H4 (cell line): ENCODE results near the gene CTSA. TPM values are rescaled to one million over a fixed set of nuclear protein-coding genes. Genes with fewer than 3 reads are reported as not detected.
"Not testable (repeated sequence)": the region's sequence is repeated elsewhere in the genome, so short reads cannot be mapped to it uniquely, and the experiment has no call there.

ENCODE experiments used
- DNase-seq: peaks from one replicate; pipeline ENCODE4 v3.0.0-alpha.2; 2015; ENCODE audit warnings: low spot score
- total RNA-seq: library from RNA; depleted of rRNA; stranded (reverse); fragments of >200 nt; shearing (Covaris generic); gene quantifications from 2 replicates; pipeline ENCODE4 v1.2.3, GENCODE V29; 2014

CTSA gene
- total RNA-seq, 1 experiment from 2014 or later, result 150 TPM

DNA sequence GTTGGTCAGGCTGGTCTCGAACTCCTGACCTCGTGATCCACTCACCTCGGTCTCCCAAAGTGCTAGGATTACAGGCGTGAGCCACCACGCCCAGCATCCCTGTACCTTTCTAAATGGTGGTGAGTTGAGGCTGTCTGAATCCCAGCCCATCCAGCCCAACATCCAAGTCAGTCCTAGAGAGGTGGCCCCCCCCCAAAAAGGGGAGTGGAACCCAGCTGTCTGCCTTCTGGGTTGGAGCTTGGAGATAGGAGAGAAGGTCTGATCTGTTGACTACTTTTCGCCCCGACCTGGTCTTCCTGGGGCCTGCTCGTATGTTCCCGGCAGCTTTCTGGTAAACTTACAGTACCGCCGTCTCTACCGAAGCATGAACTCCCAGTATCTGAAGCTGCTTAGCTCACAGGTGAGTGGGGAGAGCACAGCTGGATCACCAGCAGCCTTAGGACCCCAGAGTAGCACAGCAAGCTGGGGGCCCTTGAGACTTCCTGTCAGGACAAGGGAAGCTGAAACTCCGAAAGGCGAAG lies 5.6 kb downstream of the CTSA start:
- no peak for DNase-seq

DNA sequence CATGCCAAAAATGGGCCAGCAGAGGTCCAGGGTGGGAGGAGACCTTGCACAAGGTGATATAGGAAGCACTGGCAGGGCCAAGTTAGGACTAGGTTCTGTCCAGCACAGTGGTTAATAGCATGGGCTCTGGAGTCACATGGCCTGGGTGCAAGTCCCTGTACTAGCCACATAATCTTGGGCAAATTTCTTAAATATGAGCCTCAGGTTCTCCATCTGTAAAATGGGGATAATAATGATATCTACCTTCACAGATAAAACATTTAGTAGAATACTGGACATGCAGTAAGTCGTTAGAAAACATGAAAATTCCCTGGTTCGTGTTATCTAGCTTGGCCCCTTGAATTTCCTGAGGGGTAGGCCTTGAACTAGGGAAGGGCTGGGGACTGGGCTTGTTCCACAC lies 6.2 kb downstream of the CTSA start:
- DNase-seq, result no peak

DNA sequence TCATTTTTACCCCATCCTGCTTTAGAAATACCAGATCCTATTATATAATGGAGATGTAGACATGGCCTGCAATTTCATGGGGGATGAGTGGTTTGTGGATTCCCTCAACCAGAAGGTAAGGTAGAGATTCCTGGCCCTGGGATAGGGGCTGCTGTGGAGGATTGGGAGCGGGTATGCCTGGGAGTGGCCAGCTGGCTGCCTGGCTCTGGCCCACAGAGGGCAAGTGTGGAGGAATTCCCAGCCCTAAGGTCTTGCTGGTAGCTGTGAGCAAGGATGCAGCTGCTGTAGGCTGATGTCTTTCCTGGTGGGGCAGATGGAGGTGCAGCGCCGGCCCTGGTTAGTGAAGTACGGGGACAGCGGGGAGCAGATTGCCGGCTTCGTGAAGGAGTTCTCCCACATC lies 6.6 kb downstream of the CTSA start:
- no peak for DNase-seq

DNA sequence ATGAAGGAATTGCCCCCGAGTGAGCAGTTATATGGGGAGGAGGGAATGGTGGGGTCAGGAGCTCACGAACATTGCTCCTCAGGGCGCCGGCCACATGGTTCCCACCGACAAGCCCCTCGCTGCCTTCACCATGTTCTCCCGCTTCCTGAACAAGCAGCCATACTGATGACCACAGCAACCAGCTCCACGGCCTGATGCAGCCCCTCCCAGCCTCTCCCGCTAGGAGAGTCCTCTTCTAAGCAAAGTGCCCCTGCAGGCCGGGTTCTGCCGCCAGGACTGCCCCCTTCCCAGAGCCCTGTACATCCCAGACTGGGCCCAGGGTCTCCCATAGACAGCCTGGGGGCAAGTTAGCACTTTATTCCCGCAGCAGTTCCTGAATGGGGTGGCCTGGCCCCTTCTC lies 7.2 kb downstream of the CTSA start:
- no peak for DNase-seq

DNA sequence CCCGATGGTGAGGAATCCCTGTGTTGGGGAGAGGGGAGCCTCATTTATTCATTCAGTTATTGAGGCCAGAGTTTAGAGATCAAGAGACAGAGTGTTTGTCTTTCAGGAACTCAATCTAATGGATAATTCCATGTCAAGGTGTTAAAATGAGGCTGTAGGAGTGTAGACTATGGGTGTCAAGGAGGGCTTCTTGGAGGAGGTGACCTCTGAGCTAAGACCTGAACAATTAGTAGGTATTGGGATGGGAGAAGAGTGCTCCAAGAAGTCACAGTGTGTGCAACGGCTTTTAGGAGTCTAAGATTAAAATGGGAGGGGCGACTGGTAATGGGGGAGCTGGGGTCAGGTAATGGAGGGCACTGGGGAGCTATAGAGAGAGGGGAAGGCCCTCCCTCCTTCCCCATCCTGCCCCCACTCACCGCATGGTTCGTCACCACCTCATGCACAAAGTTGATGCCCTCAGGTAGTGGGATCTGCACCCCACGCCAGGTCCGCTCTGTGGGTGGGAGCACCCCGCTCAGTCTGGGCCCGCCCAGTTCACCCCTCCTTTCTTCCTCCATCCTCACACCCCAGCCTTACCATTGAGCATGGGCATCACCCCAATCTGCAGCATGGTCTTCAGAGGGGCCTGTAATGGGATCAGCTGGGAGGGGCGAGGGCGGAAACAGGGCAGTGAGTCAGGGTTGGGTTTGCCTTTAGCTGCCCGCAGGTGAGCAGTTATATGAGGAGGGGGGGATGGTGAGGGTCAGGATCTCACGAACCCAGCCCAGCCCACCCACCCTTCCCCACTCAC lies 8.1 kb downstream of the CTSA start:
- no peak for DNase-seq

DNA sequence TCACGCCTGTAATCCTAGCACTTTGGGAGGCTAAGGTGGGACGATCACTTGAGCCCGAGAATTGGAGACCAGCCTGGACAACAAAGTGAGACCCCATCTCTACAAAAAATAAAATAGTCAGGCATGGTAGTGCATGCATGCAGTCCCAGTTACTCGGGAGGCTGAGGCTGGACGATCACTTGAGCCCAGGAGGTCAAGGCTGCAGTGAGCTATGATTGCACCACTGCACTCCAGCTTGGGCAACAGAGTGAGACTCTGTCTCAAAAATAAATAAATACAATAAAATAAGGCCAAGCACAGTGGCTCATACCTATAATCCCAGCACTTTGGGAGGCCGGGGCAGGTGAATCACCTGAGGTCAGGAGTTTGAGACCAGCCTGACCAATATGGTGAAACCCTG lies 10.2 kb downstream of the CTSA start:
- DNase-seq, result not testable (repeated sequence)

DNA sequence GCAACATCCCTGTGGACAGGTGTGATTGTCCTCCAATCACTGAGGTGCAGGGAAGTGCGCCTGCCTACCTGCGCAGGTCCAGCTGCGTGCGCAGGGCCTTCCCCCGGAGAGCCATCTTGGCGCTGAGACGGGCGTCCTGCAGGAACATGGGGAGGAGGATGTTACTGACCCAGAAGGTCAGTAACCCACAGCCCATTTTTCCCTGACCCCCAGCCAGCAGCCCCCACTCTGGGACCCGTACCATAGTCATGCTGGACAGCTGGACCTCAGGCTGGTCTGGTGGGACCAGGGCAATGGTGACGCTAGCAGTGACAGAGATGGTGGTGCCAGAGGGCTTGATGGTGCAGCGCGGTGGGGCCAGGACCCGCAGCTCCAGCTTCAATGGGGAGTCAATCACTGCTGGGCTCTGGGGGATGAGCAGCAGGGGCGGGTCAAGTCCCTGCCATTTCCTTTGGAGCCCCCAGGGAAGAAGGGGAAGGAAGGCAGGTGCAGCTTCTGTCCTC lies 11.1 kb downstream of the CTSA start:
- no peak for DNase-seq

DNA sequence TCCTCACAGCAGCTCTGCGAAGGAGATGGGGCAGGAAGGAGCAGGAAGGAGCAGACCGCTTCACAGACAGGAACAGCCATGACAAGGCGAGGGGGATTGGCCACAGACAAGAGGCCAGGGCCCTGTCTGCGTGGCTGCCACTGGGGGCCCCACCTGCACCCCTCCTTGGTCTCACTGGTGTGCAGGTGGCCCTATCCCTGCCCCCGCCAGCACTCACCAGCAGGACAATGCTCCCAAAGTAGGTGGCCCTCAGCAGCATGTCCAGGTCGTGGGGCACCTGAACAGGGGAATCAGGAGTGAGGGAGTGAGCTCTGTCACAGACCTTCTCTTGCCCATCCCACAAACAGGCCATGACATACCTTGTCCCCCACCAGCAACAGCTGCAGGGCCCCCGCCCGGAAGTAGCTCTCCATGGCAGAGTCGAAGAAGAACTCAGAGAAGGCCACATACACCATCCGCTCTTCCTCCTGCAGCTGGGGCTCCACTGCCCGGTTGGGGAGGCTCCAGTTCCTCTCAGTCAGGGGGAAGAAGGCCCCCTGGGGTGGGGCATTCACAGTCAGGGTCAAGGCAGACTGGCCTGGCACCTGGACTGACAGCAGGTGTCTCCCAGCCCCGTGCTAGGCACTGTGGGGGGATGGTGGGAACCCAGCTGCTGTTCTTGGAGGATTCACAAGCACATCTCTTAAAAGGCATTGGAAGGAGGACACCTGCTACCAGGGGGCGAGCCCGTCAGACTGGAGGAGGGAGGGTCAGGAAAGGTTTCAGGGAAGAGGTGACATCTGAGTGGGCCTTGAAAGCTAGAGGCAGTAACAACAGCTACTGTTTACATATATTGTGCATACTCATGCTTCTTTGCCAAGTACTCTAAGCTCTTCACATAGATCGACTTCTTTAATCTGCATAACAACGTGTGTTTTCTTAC lies 13.7 kb downstream of the CTSA start:
- DNase-seq, result no peak

DNA sequence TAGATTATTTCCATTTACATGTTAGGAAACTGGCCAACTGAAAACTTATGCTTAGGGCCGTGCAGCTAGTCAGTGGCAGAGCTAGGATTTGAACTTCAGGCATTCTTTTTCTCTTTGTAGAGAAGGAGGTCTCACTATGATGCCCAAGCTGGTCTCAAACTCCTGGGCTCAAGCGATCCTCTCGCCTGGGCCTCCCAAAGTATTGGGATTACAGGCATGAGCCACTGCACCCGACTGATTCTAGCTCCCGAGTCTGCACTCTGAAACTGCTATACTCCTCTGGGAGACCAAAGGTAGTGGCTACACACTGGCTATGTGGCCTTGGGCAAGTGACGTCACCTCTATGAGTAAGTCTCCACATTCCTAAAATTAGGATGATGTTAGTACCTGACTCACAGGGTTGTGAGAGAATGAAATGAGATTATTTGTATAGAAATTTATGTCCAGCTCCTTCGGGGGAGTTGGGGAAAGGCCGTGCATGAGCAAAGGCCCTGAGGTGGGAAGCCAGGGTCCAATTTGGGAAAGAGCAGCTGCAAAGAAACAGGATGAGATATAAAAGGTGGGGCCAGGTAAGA lies 14.5 kb downstream of the CTSA start:
- DNase-seq, result peak; percentile 81

DNA sequence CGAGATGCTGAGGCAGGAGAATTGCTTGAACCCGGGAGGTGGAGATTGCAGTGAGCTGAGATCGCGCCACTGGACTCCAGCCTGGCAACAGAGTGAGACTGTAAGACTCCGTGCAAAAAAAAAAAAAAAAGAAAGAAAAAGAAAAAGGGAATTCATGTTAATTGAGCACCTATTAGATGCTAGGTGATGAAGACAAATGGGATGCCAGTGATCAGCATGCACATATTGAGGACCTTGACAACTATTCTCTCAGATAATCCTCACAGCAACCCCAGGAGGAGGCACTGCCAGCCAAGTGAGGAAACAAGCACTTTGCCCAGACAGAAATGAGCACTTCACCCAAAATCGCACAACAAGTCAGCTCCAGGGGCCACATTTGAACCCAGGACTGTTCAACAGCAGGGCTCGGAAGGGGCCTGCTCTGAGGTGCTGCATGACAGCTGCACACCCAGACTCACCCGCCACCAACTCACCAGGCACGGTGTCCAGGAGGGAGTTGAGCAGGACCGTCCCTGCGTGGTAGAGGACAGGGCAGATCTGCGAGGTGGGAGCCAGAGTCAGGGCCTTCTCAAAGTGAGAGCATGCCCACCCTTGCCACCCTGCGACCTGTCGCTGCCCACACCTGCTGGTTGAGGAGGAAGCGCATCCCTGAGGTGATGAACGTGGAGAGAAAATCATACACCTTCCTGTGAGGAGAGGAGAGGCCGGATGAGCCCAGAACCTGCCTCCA lies 16.2 kb downstream of the CTSA start:
- DNase-seq, result no peak

DNA sequence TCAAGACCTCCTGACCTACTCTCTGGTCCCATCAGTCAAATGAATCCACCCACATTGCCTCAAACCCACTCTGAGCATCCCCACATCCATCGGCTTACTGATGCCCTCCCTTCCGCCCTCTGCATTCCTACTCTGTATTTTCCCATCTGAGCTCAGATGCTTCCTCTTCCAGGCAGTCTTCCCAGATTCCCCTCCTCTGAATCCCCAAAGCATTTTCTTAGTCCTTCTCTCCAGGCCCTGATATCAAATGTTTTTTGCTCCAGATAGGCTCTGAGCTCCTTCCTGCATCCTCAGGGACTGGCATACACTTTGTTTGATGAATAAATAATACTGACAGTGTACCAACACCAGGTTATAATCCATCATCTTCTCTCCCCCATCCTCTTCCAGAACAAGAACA lies 16.9 kb downstream of the CTSA start:
- DNase-seq, result no peak

DNA sequence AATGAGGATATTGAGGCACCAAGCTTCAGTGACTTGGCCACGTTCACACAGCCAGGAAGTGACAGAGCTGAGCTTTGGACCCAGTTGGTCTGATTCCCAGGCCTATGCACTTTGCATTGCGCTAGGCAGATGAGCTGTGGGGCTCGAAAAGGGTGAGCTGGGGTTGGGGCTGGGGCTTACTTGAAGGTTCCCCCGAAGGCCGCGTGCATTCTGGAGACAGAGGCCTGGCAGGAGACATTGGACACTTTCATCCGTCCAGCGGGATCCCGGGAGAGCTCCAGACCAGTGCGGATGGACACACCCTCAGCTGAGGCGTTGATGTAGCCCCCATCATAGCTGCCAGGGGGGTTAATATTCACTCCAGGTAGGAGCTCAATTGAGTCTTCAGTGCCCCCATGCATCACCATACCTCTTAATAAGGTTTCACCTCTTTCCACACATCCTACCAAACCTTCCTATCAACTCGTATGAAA lies 18.2 kb downstream of the CTSA start:
- no peak for DNase-seq

DNA sequence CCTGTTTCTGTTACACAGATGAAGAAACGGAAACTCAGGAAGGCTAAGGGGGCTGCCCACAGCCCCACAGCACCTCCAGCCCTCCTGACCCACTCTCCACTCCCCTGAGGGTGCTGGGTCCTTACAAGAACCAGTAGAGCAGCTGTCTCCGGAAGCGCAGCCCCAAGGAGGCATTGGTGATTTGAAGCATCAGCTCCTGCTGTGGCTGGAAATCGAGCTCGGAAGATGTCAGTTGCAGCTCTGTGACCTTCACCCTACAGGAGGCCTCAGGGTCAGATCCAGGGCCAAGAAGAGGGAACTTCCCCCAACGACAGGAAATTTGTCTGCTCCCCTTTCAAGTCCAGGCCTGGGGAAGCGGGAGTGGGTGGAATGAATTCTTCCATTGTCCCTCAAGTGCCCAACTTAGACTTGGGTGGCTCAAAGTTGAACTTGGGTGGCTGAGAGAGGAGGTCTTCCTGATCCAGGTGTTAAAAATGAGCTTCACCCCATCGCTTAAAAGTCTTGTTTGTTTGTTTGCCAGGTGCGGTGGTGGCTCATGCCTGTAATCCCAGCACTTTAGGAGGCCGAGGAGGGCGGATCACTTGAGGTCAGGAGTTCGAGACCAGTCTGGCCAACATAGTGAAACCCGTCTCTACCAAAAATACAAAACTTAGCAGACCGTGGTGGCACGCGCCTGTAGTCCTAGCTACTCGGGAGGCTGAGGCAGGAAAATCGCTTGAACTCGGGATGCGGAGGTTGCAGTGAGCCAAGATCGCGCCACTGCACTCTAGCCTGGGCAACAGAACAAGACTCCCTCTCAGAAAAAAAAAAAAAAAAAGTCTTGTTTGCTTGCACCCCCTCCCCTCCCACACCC lies 18.9 kb downstream of the CTSA start:
- no peak for DNase-seq

DNA sequence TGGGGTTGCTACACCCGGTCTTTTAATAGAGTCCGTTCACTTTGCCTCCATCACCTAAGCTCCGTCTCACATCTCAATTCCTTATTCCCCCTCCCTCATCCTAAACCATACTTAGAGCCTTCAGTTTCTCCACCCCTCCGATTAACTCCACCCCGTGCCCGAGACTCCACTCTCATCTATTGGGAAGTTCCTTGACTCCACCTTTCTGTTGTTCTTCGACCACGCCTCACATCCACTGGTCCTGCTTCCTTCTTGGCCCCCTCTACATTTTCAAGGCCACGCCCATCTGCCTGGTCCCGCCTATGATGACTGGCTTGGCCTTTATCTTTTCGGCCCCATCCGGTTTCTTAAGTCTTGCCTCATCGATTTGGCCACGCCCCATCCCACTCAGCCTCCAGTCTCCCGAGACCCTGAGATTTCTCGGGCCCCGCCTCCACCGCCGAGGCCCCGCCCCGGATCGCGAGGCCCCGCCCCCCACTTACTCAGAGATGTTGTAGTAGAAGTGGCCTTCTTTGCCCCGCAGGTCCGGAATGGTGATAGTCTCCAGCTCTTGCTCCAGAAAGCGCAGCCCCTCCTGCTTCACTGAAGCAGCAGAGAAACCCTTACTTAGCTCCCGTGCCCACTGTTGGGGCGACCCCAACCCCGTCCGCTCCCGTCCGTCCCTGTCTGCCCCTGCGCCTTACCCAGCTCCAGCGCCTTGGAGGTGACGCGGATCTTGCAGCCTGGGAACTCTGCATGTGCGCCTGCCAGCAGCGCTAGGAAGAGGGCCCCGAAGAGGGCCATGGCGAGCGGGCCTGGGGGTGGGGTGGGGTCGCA lies 19.7 kb downstream of the CTSA start:
- peak; percentile 90 for DNase-seq

DNA sequence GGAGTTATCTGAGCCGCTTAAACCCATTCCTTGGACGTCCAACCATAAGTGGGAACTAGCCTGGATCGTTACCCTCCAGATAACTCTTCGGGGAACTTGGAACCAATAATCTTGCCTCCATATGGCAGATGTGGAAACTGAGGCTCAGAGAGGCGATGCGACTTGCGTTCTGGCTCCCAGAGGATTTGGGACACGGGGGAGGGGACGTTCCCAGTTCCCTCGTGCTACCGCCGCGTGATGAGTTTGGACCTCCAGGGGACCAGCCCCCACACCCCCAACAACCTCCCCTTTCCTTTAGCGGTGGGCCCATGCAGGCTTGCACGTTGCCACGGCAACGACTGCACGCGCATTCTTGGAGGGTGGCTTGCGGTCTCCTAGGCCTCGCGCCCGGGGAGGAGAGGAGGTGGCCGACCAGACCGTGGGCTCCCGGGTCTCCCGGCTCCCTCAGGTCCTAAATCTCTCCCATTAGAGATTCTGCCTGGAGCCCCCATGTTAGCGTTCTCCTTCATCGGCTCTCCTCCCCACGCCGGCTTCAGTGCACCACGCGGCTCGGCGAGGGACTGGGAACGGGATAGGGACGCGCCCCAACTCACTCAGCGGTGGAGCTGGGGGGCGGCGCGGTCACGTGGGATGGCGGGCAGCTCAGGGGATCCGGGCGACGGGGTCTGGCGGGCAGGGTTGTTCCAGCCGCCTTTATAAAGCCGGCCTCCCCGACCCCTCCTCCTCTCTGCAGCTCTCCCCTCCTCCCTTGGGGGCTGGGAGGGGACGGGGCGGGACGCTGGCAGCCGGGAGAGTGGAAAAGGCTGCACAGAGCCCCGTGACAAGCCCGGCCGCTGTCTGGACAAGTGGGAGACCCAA lies 20.6 kb downstream of the CTSA start, which contains the start of gene PLTP:
Gene PLTP (minus strand): TSS at position 670 of the 858 bp plus-strand sequence. CDS start 703 bp downstream, outside the sequence.
- DNase-seq, result no peak

DNA sequence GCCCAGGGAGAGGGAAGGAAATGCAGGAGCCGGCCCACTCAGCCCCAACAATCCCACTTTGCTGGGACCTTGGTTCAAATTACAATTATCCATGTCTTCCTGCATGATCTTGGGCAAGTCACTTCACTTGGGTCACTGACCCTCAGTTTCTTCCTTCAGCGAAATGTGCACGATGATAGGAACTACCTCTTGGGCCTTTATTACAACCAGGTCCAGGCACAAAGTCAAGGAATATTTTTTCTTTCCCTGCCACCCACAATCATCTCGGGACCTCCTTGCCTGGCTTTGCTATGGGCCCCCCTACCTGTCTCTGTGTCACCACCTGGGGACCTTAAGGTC lies 21.2 kb downstream of the CTSA start:
- no peak for DNase-seq

DNA sequence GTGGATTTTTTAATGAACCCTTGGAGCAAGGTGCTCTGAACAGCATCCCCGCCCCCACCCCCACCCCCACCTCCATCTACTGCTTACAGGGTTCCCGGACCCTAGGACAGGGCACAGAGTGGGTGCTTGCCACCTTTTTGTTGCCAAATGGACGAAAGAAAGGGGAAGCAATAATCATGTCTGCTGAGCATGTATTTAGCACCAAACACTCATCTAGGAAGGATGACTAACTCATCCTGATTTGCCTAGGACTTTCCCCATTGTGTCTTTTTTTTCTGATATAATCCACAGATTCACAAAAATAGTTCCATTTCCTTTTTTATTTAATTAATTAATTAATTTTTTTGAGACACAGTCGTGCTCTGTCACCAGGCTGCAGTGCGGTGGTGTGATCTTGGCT lies 22.0 kb downstream of the CTSA start:
- no peak for DNase-seq

DNA sequence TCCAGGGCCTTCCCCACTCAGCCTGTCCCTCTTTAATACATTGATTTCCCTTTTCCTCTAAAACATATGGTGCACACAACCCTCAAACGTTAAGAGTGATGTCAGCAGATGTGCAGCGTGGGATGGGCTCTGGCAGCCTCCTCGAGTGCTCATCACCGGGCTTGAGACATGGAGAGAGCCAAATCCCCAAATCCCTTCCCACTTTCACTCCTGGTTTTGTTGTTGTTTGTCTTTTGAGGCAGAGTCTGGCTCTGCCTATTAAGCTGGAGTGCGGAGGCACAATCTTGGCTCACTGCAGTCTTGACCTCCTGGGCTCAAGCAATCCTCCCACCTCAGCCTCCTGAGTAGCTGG lies 26.6 kb downstream of the CTSA start:
- no peak for DNase-seq
